GM12878 (cell line): ENCODE data around the gene CLCN2. TPM values are rescaled to one million over a fixed set of nuclear protein-coding genes. Genes with fewer than 3 reads are reported as not detected.

Experiments
- ASH2L ChIP-seq: fragments of 300-600, 200-600 bp; sonication (generic); IDR thresholded peaks from 2 replicates; pipeline ENCODE4 v1.6.1; 2017; ENCODE audit warnings: low read depth, mild to moderate bottlenecking, borderline replicate concordance
- ATF7 ChIP-seq: fragments of 450-650 bp; IDR thresholded peaks from 2 replicates; pipeline ENCODE4 v1.6.1; 2016; ENCODE audit warnings: low read depth, mild to moderate bottlenecking
- BCL11A ChIP-seq: IDR thresholded peaks from 2 replicates; pipeline ENCODE4 v1.6.1; 2011; ENCODE audit warnings: low read depth, low read length
- CHD2 ChIP-seq: IDR thresholded peaks from 2 replicates; pipeline ENCODE4 v1.6.1; 2011; ENCODE audit warnings: low read depth, low read length, improper control_type of control experiment, borderline replicate concordance
- ELK1 ChIP-seq: IDR thresholded peaks from 2 replicates; pipeline ENCODE4 v1.6.1; 2012; ENCODE audit warnings: low read depth, low read length, improper control_type of control experiment
- PAX8 ChIP-seq: fragments of 450-650 bp; IDR thresholded peaks from 2 replicates; pipeline ENCODE4 v1.6.1; 2017; ENCODE audit warnings: mild to moderate bottlenecking, moderate library complexity
- PRDM15 ChIP-seq: fragments of 450-650 bp; formaldehyde crosslinking; IDR thresholded peaks from 2 replicates; pipeline ENCODE4 v1.4.0; 2020; ENCODE audit warnings: mild to moderate bottlenecking, moderate library complexity
- ZBTB40 ChIP-seq: fragments of 450-650 bp; IDR thresholded peaks from 2 replicates; pipeline ENCODE4 v1.6.1; 2016; ENCODE audit warnings: mild to moderate bottlenecking, moderate library complexity, borderline replicate concordance
- ZNF207 ChIP-seq: fragments of 450-650 bp; IDR thresholded peaks from 2 replicates; pipeline ENCODE4 v1.6.1; 2014; ENCODE audit warnings: antibody characterized with exemption, mild to moderate bottlenecking, borderline replicate concordance
- polyA plus RNA-seq, 11 experiments: library from polyadenylated mRNA; depleted of rRNA in 4 of 11; unstranded in 6 of 11; stranded (reverse) in 5 of 11; fragments of >200 nt; fragmentation: Nextera tagmentation in 4 of 11; fragmentation: Illumina TruSeq in 1 of 11; extraction: Ambion mirVana in 4 of 11; extraction: Trizol in 1 of 11; gene quantifications; 1 replicate in 1 of 11; 2 replicates in 10 of 11; pipeline versions ENCODE4 v1.2.1 to v1.2.3, GENCODE V29; 2011 to 2016; ENCODE audit warnings: inconsistent platforms in 2 of 11, missing spikeins in 2 of 11, low read depth in 1 of 11
- total RNA-seq, 4 experiments: library from RNA; depleted of rRNA in 3 of 4; stranded (reverse); fragments of >200 nt in 3 of 4; fragmentation: Illumina TruSeq in 1 of 4; extraction: Trizol in 1 of 4; gene quantifications; 2 replicates each; pipeline versions ENCODE4 v1.2.1 to v1.2.3, GENCODE V29; 2013 to 2021

Gene CLCN2
- total and polyA plus RNA-seq, 10 of the 15 experiments (the other 5 are each of a cell fraction or from before 2014, with no cell fraction given): 0.13 to 2.6 (median 0.85) TPM; not detected in 1

- no peak for TF ChIP-seq PAX8
- TF ChIP-seq ZNF207: no peak
- no peak for TF ChIP-seq ASH2L
- no peak for TF ChIP-seq PRDM15 (CRISPR knock-in tag)
- TF ChIP-seq ELK1: no peak
- no peak for TF ChIP-seq ZBTB40
- no peak for TF ChIP-seq ATF7
- TF ChIP-seq CHD2: no peak
- TF ChIP-seq BCL11A: no peak
These were observed 29.9 kb upstream of the CLCN2 start (continued) for GRCh38 chr3:184391266-184391665.
